Germinal center (tissue), 1 donor: Measurements from ENCODE around the gene KCTD2.
"Not testable (repeated sequence)": the region's sequence is repeated elsewhere in the genome, so short reads cannot be mapped to it uniquely, and the experiment has no call there.

ENCODE experiments used
- DNase-seq: peaks from one replicate; pipeline ENCODE4 v3.0.0; 2012; ENCODE audit warnings: mixed read lengths, low spot score

KCTD2 gene, protein sequence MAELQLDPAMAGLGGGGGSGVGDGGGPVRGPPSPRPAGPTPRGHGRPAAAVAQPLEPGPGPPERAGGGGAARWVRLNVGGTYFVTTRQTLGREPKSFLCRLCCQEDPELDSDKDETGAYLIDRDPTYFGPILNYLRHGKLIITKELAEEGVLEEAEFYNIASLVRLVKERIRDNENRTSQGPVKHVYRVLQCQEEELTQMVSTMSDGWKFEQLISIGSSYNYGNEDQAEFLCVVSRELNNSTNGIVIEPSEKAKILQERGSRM

DNA sequence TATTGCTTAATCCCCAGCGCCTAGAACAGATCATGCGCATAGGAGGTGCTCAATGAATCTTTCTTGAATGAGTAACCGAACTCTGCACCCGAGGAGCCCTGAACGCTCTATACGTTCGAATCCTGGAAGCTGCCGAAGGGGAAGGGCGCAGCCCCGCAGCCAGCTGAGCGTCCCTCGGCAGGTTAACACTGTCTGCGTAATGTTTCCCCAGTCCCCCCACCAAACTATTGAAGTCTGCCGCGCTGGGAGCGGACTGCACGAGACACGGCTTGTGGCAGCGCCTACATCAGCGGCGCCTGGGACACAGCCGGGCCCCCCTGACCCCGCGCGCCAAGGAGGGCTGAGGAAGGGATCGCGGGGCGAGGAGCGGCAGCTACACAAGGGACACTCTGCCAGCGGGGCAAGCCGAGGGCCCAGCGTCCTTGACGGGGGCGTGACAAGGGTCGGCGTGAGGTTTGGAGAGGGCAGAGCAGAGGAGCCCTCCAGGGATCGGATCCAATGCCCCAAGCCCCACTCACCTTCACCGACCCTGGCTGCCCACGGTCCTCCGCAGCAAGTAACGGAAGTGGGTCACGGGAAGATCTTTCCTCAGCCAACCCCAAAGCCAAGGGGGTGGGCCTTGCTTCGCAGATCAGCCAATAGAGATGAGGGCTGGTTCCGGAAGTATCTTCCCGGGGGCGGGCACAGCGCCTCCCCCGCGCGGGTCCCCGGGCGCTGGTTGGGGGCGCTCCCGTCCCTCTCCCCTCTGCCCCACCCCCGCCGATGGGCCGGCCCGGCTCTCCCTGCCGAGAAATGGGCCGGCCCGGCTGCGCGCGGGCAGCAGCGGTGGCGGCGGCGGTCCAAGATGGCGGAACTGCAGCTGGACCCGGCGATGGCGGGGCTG is at the start of gene KCTD2, which contains the start of gene ATP5PD:
KCTD2 (plus strand) TSS at position 819 of the 883 bp plus-strand sequence; CDS start at position 845, 26 bp downstream.
ATP5PD (minus strand) TSS at position 563 of the 883 bp plus-strand sequence. CDS start 4,319 bp downstream, outside the sequence.
- DNase-seq = peak; percentile 99

DNA sequence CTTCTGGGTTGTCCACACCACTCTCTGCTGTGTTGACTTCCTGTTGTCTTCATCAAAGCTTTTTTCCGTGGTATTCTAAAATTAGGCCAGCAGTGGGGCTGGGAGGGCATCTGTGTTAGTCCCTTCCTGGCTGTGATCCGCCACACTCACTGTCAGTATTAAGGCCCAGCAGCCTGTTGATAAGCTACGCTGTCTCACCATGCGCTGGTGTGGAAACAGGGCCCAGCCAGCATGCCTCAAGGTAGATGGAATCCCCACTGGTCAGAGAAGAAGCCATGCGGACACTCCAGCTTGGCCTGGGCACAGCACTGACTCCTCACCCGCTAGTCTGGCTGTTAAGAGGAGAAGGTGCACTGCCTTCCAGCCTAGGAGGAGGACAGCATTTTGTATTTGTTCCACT is 48.2 kb upstream of the KCTD2 start:
- no peak for DNase-seq

DNA sequence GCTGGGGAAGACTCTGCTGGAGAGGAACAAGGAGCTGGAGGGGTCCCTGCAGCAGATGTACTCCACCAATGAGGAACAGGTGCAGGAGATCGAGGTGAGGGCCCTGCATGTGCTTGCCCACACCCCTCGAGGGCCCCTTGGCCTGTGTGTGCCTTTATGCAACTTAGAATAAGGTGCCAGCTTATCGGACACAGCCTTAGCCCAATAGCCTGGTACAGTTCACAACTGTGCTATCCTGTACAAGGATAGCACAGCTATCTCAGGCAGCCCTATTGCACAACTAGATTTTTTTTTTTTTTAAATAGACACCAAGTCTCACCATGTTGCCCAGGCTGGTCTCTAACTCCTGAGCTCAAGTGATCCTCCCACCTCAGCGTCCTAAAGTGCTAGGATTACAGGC is 47.5 kb upstream of the KCTD2 start:
- no peak for DNase-seq

DNA sequence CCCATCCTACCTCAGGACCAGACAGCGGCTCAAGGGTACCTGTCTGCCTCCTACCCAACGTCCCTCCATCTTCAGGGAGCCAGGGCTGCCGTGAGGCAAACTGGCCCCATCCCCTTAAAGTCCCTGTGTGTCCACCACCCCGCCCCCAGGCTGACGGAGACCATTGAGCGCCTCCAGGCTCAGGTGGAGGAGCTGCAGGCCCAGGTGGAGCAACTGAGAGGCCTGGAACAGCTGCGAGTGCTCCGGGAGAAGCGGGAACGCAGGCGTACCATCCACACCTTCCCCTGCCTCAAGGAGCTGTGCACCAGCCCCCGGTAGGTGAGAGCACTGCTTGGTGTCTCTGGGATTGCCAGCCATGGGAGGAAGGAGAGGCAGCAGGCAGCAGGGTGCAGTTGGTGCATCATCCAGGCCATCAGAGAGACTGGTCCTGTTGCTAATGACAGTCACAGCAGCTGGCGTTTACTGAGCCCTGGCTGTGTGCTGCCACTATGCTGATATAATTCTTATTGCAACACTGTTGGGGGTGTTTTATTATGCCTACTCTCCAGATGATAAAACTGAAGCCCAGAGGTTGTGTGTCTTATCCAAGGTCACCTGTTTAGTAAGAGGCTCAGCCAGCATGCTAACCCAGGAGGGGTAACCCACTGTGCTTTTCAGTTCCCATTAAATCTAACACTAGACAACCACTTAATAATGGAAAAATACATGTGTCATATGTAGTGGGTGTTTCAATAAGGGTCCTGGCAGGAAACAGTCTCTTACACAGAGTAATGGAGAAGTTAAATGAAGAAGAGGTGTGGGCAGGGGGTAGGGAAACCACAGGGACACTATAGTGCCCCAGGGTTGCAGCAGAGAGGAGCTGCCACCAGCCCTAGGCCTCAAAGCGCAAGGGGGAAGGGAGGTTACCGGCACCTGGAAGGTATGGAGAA is 44.8 kb upstream of the KCTD2 start:
- DNase-seq = no peak

DNA sequence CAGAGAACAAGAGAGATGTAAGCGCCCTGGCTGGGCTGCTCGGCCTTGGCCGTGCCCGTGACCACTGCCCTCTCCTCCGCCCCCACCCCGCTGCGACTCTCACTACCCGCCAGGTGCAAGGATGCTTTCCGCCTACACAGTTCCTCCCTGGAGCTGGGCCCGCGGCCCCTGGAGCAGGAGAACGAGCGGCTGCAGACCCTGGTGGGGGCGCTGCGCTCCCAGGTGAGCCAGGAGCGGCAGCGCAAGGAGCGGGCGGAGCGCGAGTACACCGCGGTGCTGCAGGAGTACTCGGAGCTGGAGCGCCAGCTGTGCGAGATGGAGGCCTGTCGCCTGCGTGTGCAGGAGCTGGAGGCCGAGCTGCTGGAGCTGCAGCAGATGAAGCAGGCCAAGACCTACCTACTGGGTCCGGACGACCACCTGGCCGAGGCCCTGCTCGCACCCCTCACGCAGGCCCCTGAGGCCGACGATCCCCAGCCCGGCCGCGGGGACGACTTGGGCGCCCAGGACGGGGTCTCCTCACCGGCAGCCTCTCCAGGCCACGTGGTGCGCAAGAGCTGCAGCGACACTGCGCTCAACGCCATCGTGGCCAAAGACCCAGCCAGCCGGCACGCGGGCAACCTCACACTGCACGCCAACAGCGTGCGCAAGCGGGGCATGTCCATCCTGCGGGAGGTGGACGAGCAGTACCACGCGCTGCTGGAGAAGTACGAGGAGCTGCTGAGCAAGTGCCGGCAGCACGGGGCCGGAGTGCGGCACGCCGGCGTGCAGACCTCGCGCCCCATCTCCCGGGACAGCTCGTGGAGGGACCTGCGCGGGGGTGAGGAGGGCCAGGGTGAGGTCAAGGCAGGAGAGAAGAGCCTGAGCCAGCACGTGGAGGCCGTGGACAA is 43.7 kb upstream of the KCTD2 start:
- no peak for DNase-seq

DNA sequence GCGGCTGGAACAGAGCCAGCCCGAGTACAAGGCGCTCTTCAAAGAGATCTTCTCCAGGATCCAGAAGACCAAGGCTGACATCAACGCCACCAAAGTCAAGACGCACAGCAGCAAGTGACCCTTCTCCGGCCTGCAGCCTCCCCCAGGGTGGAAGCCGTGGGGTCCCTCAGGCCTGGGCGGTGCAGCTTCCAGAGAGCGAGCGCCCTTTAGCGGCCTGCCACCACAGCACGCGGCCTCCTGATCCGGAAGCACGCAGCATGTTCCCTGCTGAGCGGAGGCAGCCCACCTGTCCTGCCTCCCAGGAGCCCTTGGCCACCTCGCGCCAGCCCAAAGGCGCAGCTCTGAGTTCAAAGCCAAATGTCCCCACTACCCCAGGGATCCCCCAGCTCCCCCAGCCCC is 43.1 kb upstream of the KCTD2 start:
- DNase-seq = no peak

DNA sequence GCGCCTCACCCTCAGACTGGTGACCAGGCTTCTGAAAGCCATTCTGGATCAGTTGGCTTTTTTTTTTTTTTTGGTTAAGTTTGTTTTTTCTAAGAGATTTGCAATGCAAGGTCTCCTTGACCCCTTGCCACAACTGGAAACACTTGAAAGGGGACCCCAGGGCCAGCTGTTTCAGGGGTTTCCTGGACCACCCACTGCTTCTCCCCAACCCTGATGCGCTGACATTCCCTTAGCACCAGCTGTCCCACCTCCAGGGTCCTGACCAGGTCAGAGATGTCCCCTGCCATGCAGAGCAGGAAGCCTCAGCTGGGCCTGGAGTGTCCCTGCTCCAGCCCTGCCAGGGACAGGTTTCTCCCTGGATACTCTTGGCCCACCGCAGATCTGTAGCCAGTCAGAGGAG is 42.7 kb upstream of the KCTD2 start:
- no peak for DNase-seq

DNA sequence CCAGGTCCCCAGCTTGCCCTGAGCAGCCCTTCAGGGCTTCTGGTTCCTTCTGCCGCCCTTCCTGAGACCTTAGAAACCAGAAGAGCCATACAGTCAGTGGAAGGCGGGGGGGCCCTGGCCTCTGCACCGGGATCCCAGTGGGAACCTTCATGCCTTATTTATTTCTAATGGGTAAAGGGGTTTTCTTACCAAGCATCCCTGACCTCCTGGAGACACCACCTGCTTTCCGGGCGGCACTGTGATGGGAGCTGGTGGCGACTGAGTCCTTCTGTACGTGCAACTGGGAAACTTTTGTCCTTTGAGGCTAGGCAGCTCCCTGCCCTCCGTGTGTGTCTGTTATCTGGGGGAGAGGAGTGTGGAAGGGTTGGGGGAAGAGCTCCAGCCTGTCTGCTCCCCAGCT is 41.7 kb upstream of the KCTD2 start:
- DNase-seq = no peak

DNA sequence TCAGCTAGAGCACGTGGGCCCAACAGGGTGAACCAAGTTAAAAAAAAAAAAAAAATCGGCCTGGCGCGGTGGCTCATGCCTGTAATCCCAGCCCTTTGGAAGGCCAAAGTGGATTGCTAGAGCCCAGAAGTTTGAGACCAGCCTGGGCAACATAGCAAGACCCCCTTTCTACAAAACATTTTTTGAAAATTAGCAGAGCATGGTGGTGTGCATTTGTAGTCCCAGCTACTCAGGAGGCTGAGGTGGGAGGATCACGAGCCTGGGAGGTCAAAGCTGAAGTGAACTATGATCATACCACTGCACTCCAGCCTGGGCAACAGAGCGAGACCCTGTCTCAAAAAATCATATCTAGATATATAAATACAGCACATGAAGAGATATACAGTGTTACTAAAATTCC is 40.9 kb upstream of the KCTD2 start:
- DNase-seq = not testable (repeated sequence)

DNA sequence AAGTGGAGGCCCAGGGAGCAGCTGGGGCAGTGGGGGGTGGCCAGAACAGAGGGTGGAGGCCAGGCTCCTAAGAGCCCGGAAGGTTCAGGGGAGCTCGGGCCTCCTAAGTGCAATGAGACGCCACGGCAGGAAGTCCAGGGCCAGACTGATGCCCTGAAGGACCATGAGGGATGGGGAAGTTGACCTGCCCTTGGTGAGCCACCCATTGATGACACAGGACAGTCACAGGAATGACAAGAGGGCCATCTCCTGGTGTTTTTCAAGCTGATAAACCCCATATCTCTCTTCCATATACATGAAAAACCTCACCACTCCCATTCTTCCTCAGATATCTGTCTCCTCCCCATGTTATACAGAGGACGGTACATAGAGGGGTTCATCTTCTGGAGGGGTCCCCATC is 40.4 kb upstream of the KCTD2 start:
- no peak for DNase-seq

DNA sequence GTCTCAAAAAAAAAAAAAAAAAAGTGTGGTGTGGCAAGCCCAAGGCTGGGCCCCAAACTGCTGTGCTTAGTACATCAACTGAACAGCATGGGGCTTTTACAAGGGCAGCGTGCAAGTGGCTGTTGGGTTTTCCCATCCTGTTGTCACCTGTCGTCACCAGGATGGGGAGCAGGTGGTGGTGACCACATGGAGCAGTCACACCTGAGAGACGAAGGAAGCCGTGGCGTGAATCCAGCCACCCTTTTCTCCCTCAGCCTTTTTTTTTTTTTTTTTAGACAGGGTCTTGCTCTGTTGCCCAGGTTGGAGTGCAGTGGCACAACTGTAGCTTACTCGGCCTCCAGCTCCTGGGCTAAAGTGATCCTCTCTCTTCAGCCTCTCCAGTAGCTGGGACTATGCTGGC is 38.7 kb upstream of the KCTD2 start:
- DNase-seq = no peak

DNA sequence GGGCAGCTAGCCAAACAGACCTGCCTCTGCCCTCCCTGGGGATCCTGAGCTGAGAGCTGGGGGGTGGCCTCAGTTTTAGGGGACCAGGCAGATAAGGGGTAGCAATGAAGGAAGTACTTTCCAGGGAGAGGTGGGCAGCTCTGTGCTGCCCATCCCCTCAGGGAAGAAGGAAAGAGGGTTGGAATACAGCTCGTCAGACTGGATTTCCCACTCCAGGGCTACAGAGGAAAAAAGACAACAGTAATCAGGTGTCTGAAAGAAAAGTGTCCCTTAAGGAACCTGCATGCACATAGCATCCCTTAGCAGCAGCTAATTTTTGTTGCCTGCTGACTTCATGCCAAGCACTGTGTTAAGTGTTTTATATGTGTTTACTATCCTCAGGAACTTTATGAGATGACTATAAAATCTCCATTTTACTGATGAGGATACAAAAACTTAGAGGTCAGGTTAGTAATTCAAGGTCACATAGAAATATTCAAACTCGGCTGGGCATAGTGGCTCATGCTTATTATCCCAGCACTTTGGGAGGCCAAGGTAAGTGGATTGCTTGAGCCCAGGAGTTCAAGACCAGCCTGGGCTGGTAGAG is 37.8 kb upstream of the KCTD2 start:
- no peak for DNase-seq

DNA sequence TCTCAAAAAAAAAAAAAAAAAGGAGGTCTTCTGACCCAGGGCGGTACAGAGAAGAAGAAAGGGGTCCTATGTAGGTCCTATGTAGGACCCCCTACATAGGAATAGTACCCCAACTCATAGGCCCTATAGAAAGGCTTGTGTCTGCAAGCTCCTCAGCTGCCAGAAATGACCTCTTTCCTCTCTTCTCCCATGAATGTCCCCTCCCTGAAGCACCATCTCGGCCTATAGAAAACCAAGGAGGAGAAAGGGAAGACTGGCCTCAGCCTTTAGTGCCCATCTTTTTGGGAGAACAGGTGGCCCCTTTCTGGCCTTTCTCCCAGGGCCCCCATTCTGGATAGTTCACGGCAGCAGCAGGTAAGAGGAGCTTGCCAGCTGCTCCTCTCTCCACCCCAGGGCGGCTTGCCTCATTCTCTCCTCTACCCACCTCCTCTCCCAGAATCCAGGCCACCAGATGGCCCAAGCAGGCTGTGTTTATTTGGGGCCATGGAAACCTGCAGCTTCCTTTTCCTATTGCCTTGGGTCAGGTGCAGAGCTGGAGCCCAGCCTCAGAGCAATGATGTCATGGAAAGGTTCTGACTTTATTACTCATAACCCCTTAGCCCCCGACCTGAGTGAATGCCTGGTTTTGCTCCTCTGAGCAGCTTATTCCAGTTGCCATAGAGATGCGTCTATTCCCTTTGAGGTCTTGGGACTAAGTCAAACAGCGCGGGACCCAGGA is 36.2 kb upstream of the KCTD2 start:
- DNase-seq = no peak

DNA sequence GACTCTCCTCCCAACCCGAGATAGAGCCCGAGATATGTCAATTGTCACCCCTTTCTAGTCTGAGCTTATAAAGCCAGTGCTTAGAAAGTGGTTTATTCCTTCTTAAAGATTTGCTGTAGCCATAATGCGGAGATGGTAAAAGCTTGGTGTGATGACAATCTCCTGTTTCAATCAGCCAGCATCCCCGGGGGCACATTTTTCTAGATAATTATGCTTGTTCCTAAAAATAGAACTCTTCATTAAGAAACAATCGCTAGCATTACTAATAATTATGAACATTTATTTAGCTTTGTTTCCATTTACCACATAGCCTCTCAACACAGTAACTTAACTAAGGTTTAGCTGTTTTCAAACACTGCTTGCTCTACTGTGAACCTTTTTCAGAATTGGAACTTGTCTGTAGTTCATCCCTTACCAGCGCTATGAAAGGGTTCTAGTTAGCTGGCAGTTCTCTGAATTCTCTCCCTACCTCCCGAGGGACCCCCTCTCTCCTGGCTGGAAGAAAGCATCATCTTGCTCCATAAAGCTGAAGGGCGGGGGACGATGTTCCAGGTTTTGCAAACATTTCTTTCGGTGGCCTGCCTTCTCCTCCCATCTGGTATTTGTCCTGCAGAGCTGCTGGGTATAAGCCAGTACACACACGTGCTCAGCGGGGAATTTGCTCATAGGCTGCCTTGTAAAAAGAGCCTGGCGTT is 35.5 kb upstream of the KCTD2 start:
- no peak for DNase-seq

DNA sequence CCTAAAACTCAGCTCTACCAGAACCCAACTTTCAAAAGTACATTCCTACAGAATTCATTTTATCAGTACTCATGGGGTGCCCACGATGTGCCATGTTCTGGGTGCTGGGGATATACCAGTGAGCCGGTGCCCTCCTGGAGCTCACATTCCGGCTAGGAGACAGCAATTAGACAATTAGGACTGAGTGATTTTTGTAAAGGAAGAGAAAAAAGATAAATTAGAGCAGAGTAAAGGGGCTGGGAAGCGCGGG is 35.0 kb upstream of the KCTD2 start:
- no peak for DNase-seq

DNA sequence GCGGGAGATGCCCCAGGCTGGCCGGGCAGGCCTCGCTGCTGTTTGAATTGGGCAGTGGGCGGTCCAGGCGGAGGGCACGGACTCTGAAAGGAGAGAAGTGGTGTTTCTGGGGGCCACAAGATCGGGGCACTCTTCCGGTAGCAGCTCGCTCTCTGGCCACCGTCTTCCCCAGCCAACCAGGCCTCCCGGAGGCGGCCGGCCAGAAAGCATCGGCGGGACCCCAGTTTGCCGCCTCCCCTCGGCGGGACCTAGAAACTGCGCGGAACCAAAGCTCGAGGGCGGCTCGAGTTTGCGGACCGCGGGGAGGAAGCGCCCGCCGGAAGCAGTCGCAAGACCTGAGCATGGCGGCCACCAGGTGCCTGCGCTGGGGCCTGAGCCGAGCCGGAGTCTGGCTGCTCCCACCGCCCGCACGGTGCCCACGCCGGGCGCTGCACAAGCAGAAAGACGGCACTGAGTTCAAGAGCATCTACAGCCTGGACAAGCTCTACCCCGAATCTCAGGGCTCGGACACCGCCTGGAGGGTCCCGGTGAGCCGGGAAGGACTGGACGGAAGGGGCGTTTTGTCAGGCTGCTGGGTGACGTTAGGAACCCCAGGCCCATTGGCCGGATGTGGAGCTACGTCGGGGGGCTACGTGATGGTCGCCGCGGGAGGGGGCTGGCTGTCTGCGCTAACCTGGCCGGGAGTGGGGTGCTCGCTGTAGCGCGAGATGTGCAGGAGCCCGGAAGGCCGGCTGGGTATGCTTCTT is 34.5 kb upstream of the KCTD2 start, which contains the start of gene MRPL58:
MRPL58 (plus strand) TSS at position 325 of the 746 bp plus-strand sequence; CDS start at position 342, 17 bp downstream.
- DNase-seq = peak; percentile 88

DNA sequence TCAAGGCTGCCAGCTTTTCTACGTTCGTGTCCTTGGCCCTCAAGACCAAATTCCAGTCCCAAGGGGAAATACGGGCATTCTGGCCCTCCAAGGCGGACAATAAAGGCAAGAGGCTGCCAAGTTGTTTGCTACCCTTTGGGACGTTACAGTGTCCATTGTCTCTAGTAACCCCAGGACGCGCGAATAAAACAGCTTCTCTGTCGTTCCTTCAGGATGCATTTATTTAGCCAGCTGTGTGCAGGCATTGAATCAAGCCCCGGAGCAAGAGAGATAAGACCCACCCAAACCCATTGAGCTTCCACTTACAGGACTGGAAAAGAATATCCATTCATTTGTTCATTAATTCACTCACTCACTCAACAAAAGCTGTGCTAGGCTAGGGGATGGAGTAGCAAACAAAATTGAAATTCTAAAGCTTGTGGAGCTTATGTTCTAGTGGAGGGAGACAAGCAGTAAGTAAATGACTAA is 33.9 kb upstream of the KCTD2 start:
- no peak for DNase-seq

DNA sequence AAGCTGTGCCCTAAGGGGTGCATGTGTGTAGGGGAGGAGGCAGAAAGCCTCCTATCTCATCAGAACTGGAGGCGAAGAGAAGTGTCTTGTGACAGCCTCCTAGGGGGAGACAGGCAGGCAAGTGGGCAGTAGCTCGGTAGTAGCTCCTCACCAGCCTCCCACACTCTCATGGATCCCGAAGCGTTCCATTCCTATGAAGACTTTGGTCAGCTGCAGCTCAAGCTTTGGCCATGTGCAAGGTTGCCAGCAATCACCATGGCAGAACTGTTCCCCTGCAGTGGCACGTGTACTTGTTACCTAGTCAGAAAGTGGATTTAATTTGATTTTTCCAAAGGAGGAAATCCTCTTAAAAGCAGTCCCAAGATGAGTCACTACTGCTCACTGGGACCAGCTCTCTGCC is 27.9 kb upstream of the KCTD2 start:
- DNase-seq = no peak

DNA sequence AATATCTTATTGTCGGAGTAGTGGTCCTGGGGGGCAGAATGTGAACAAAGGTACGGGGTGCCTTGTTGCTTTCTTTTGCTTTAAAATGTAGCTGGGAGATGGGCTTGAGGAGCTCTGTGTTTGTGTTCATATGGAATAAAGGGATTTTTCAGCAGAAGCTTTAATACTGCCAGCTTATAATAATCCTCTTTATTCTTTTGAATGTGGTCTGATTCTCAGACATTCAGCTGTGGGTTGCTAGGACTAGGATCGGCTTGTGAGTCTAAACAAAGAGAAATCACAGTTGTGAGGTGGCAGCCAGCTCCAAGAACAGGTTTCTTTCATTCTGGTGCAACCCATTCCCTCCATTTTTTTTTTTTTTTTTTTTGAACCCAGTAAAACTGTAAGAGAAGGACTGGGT is 27.3 kb upstream of the KCTD2 start:
- DNase-seq = no peak
